Kidney (tissue), 14 donors: ENCODE data around the gene PGF. TPM values are rescaled to one million over a fixed set of nuclear protein-coding genes. Genes with fewer than 3 reads are reported as not detected.

Experiments
- DNase-seq, 5 donors: peaks; one replicate each; pipeline ENCODE4 v3.0.0-alpha.2; 2013 to 2020
- FAIRE-seq: peaks from 2 replicates; lab custom pipeline; 2012; peaks lifted over from hg19 to GRCh38; lab: Jason Lieb, UNC
- H3K27ac ChIP-seq, 2 donors: one replicate each; pipeline ENCODE4 v1.7.0; 2013; ENCODE audit warnings: low read depth in 2 of 2, low read length in 2 of 2, inconsistent platforms in 1 of 2
- H3K27me3 ChIP-seq: one replicate; pipeline ENCODE4 v1.7.1; 2013; ENCODE audit warnings: low read length, inconsistent platforms; ENCODE audit not compliant: control insufficient read depth, insufficient read depth
- H3K36me3 ChIP-seq, 3 donors: one replicate each; pipeline versions ENCODE4 v1.7.0 to v1.7.1; 2013; ENCODE audit warnings: low read length in 3 of 3, control low read depth in 1 of 3, inconsistent platforms in 1 of 3; ENCODE audit not compliant: insufficient read depth in 3 of 3, control insufficient read depth in 2 of 3
- H3K4me1 ChIP-seq, 3 donors: one replicate each; pipeline versions ENCODE4 v1.7.0 to v1.7.1; 2013; ENCODE audit warnings: low read length in 3 of 3, inconsistent platforms in 1 of 3, low read depth in 1 of 3; ENCODE audit not compliant: control insufficient read depth in 2 of 3, insufficient read depth in 2 of 3
- H3K4me3 ChIP-seq, 3 donors: one replicate each; pipeline versions ENCODE4 v1.7.0 to v1.8.1; 2013; ENCODE audit warnings: low read length in 3 of 3, control low read depth in 1 of 3, inconsistent platforms in 1 of 3
- H3K9ac ChIP-seq, 3 donors: one replicate each; pipeline versions ENCODE4 v1.7.0 to v1.7.1; 2013; ENCODE audit warnings: low read length in 3 of 3, control low read depth in 1 of 3, inconsistent platforms in 1 of 3
- H3K9me3 ChIP-seq, 3 donors: one replicate each; pipeline versions ENCODE4 v1.7.0 to v1.7.1; 2013; ENCODE audit warnings: low read length in 3 of 3, control low read depth in 1 of 3, inconsistent platforms in 1 of 3; ENCODE audit not compliant: control insufficient read depth in 2 of 3, insufficient read depth in 1 of 3
- CTCF ChIP-seq: IDR thresholded peaks from 3 replicates; pipeline ENCODE4 v1.5.1; 2012; ENCODE audit warnings: mild to moderate bottlenecking, moderate library complexity, borderline replicate concordance; ENCODE audit not compliant: insufficient read depth; ENCODE audit errors: extremely low read depth
- intact Hi-C: fragments of 100-400 bp; cut with DNase I; formaldehyde crosslinking; loops from one replicate; pipeline ENCODE4 v1.11.1; 2022
- polyA plus RNA-seq: library from polyadenylated mRNA; stranded (reverse); fragments of 350-450 nt; fragmentation: Illumina TruSeq; extraction: RNeasy Lipid Tissue Mini Kit (QIAGEN cat#74804); gene quantifications from one replicate; pipeline ENCODE4 v1.2.3, GENCODE V29; 2014; ENCODE audit warnings: low read depth, low replicate concordance; ENCODE audit not compliant: insufficient read depth
- total RNA-seq: library from RNA; stranded (reverse); fragmentation: NEBNext Ultra II Directional; extraction: Animal tissue kit (Norgen Biotek cat#: 25700); gene quantifications from one replicate; pipeline ENCODE4 v1.2.1, GENCODE V29; 2021
- donor health status: control.
- donor health status: control.
- donor health status: control.
- donor health status: control.
- donor health status: control.
- donor health status: DM: yes; HTN: yes; CAD: no.
- donor health status: Normal renal cell carcinoma (clear cell type).

Gene PGF
- total and polyA plus RNA-seq, 2 donors from 2014 or later: 9.3 to 12.1 TPM

- Histone ChIP-seq H3K4me1 (peaks cover 0 to 15% (median 2%) of the 10 kb centered on the region in 3 donors), H3K36me3 (no peaks in the 10 kb centered on the region), H3K9me3 (no peaks in the 10 kb centered on the region), H3K27me3 (no peaks in the 10 kb centered on the region), H3K9ac (no peak overlapping the region), H3K4me3 (no peak overlapping the region), H3K27ac (no peak overlapping the region)
- TF ChIP-seq CTCF: no peak
- DNase-seq (no peak), FAIRE-seq (no peak)
- intact Hi-C loops: loop anchor here (10.0 kb wide), 1 partner anchor 135 kb away; no protein-coding TSS in a partner anchor
These were observed 5.4 kb downstream of the PGF start for GRCh38 chr14:74949859-74950573.

GRCh38 chr14:74949191-74949601, 6.2 kb downstream of the PGF start:
- Histone ChIP-seq H3K27ac (no peak overlapping the region), H3K36me3 (no peaks in the 10 kb centered on the region), H3K9me3 (no peaks in the 10 kb centered on the region), H3K9ac (no peak overlapping the region), H3K4me3 (no peak overlapping the region), H3K4me1 (peaks cover 0 to 11% (median 2%) of the 10 kb centered on the region in 3 donors), H3K27me3 (no peaks in the 10 kb centered on the region)
- no peak for DNase-seq
- no peak for TF ChIP-seq CTCF
- no peak for FAIRE-seq
- intact Hi-C loops: loop anchor here (10.0 kb wide), 1 partner anchor 136 kb away; no protein-coding TSS in a partner anchor

- DNase-seq (no peak), FAIRE-seq (no peak)
- no peaks in the 10 kb centered on the region for H3K36me3 ChIP-seq
- H3K27ac ChIP-seq: no peak overlapping the region
- intact Hi-C loops: loop anchor here (10.0 kb wide), 1 partner anchor 136 kb away; no protein-coding TSS in a partner anchor
- no peak overlapping the region for H3K9ac ChIP-seq
- peaks cover 0 to 11% (median 2%) of the 10 kb centered on the region in 3 donors for H3K4me1 ChIP-seq
- H3K4me3 ChIP-seq: no peak overlapping the region
- H3K27me3 ChIP-seq: no peaks in the 10 kb centered on the region
- no peak for TF ChIP-seq CTCF
- H3K9me3 ChIP-seq: no peaks in the 10 kb centered on the region
These were observed 6.9 kb downstream of the PGF start for GRCh38 chr14:74948228-74949175.
